Inflammatory macrophage treated with lipopolysaccharide for 4 hours (primary cell): ENCODE measurements around the gene C19orf25.
A peak's percentile ranks its signal among the peaks of the same experiment; 100 is the strongest.
"Not testable (repeated sequence)": the region's sequence is repeated elsewhere in the genome, so short reads cannot be mapped to it uniquely, and the experiment has no call there.

Experiments
- DNase-seq: peaks from one replicate; pipeline ENCODE4 v3.0.0-alpha.2; 2020

The C19orf25 gene

GRCh38 chr19:1495051-1495798, 16.2 kb upstream of the C19orf25 start:
- no peak for DNase-seq

- DNase-seq: no peak
Observed at GRCh38 chr19:1494115-1494815, 15.2 kb upstream of the C19orf25 start.

GRCh38 chr19:1492474-1493006, 13.5 kb upstream of the C19orf25 start:
- no peak for DNase-seq

GRCh38 chr19:1491849-1492170, 12.8 kb upstream of the C19orf25 start:
- no peak for DNase-seq

GRCh38 chr19:1491114-1491848, 12.3 kb upstream of the C19orf25 start, which contains the start of gene REEP6:
Gene REEP6 (plus strand): TSS chr19:1491181. CDS start chr19:1491270, 89 bp downstream.
- no peak for DNase-seq

GRCh38 chr19:1490311-1491113, 11.5 kb upstream of the C19orf25 start, which contains the start of gene PCSK4:
Gene PCSK4 (minus strand): TSS chr19:1490350. CDS start chr19:1490346, 4 bp downstream.
- DNase-seq: peak; percentile 99

- no peak for DNase-seq
Observed at GRCh38 chr19:1489463-1490310, 10.7 kb upstream of the C19orf25 start.

GRCh38 chr19:1488282-1488601, 9.2 kb upstream of the C19orf25 start:
- no peak for DNase-seq

- no peak for DNase-seq
Observed at GRCh38 chr19:1487576-1488281, 8.7 kb upstream of the C19orf25 start.

- DNase-seq: no peak
Observed at GRCh38 chr19:1486720-1487575, 7.9 kb upstream of the C19orf25 start.

- no peak for DNase-seq
Observed at GRCh38 chr19:1483979-1484428, 5.0 kb upstream of the C19orf25 start.

GRCh38 chr19:1483131-1483978, 4.3 kb upstream of the C19orf25 start:
- DNase-seq: no peak

- DNase-seq: no peak
Observed at GRCh38 chr19:1482361-1483130, 3.5 kb upstream of the C19orf25 start.

- DNase-seq: no peak
Observed at GRCh38 chr19:1481893-1482360, 2.9 kb upstream of the C19orf25 start.

- no peak for DNase-seq
Observed at GRCh38 chr19:1481224-1481892, 2.3 kb upstream of the C19orf25 start.

GRCh38 chr19:1477056-1477455, 2.0 kb downstream of the C19orf25 start:
- DNase-seq: not testable (repeated sequence)

- no peak for DNase-seq
Observed at GRCh38 chr19:1475751-1476437, 3.1 kb downstream of the C19orf25 start.
